K562 (cell line): ENCODE results near the gene ENPP5. TPM values are rescaled to one million over a fixed set of nuclear protein-coding genes. Genes with fewer than 3 reads are reported as not detected.

Experiments
- ATAC-seq: fragments of 200-7000 bp; cut with Tn5 transposase; 3 replicates; pipeline ENCODE4 v1.9.1; 2020; ENCODE audit warnings: moderate library complexity
- BruUV-seq: library from RNA; stranded (reverse); fragments of 400-500 nt; replicated peaks from 2 replicates; lab custom pipeline; 2021; lab: Mats Ljungman, UMichigan
- CTCF ChIA-PET: fragments of 300-600 bp; formaldehyde crosslinking; extraction: SDS; loops from one replicate; lab custom pipeline; 2021; ENCODE audit warnings: low intra/inter-chr PET ratio; lab: Yijun Ruan, JAX
- POLR2A ChIA-PET: fragments of 300-600, 350-650 bp; sonication (Branson Sonifier 250); formaldehyde crosslinking; extraction: SDS; loops from one replicate; lab custom pipeline; 2021; ENCODE audit warnings: antibody characterized with exemption, inconsistent platforms; lab: Yijun Ruan, JAX
- DNase-seq, 4 experiments: peaks; one replicate each; pipeline versions ENCODE4 v3.0.0 to v3.0.0-alpha.2; 2011 to 2018; ENCODE audit warnings: low spot score in 3 of 4, mixed read lengths in 3 of 4; ENCODE audit errors: extremely low read depth in 1 of 4
- FAIRE-seq: peaks from 2 replicates; lab custom pipeline; 2011; peaks lifted over from hg19 to GRCh38; lab: Jason Lieb, UNC
- H2AFZ ChIP-seq: 2 replicates; pipeline ENCODE4 v1.6.0; 2011; ENCODE audit warnings: low read depth, low read length, control low read depth, inconsistent platforms
- H3K27ac ChIP-seq: fragments of 200-600 bp; 3 replicates; pipeline ENCODE4 v1.8.0; 2011; ENCODE audit warnings: low read depth, mild to moderate bottlenecking, control low read depth, inconsistent platforms, low read length, moderate library complexity, mixed read lengths; ENCODE audit errors: extremely low read depth
- H3K27me3 ChIP-seq, 2 experiments: fragments of 300-600 bp in 1 of 2; 2 replicates in 1 of 2; 3 replicates in 1 of 2; pipeline versions ENCODE4 v1.6.0 to v1.8.0; 2011; ENCODE audit warnings: inconsistent platforms in 2 of 2, low read length in 2 of 2, mild to moderate bottlenecking in 1 of 2, mixed read lengths in 1 of 2, moderate library complexity in 1 of 2; ENCODE audit not compliant: control insufficient read depth in 2 of 2, insufficient read depth in 2 of 2
- H3K36me3 ChIP-seq: fragments of 300-600 bp; 3 replicates; pipeline ENCODE4 v1.8.0; 2011; ENCODE audit warnings: mild to moderate bottlenecking, low read length, inconsistent platforms; ENCODE audit not compliant: control insufficient read depth, insufficient read depth
- H3K4me1 ChIP-seq, 2 experiments: fragments of 200-600 bp in 1 of 2; replicated peaks in 1 of 2; 2 replicates in 1 of 2; 3 replicates in 1 of 2; pipeline versions ENCODE4 v1.5.1 to v1.8.0; 2011; ENCODE audit warnings: inconsistent platforms in 2 of 2, low read length in 2 of 2, mild to moderate bottlenecking in 1 of 2, mixed read lengths in 1 of 2, moderate library complexity in 1 of 2; ENCODE audit not compliant: control insufficient read depth in 2 of 2, insufficient read depth in 2 of 2
- H3K4me2 ChIP-seq: 2 replicates; pipeline ENCODE4 v1.6.1; 2011; ENCODE audit warnings: low read length, control low read depth, inconsistent platforms, mixed read lengths; ENCODE audit not compliant: insufficient read depth
- H3K4me3 ChIP-seq: fragments of 200-600 bp; sonication (generic), shearing (Covaris generic); 2 replicates; pipeline ENCODE4 v1.5.1; 2016; ENCODE audit warnings: control low read depth, inconsistent platforms
- H3K79me2 ChIP-seq: fragments of 200-600 bp; 3 replicates; pipeline ENCODE4 v1.8.0; 2011; ENCODE audit warnings: low read length, inconsistent platforms; ENCODE audit not compliant: control insufficient read depth, insufficient read depth
- H3K9ac ChIP-seq, 2 experiments: 2 replicates each; pipeline versions ENCODE4 v1.6.0 to v1.6.1; 2011; ENCODE audit warnings: low read depth in 2 of 2, low read length in 2 of 2, control low read depth in 1 of 2, inconsistent platforms in 1 of 2, mild to moderate bottlenecking in 1 of 2, mixed read lengths in 1 of 2; ENCODE audit not compliant: insufficient read depth in 1 of 2
- H3K9me1 ChIP-seq: one replicate; pipeline ENCODE4 v1.6.0; 2011; ENCODE audit warnings: inconsistent platforms, mild to moderate bottlenecking, low read length, moderate library complexity; ENCODE audit not compliant: control insufficient read depth, insufficient read depth
- H3K9me3 ChIP-seq: replicated peaks from 2 replicates; pipeline ENCODE4 v1.5.1; 2011; ENCODE audit warnings: low read depth, low read length, inconsistent platforms; ENCODE audit not compliant: control insufficient read depth, insufficient read depth
- H4K20me1 ChIP-seq: replicated peaks from 2 replicates; pipeline ENCODE4 v1.6.1; 2011; ENCODE audit warnings: low read length, inconsistent platforms, mixed read lengths; ENCODE audit not compliant: control insufficient read depth, insufficient read depth
- CTBP1 ChIP-seq: fragments of 450-650 bp; IDR thresholded peaks from 2 replicates; pipeline ENCODE4 v1.6.1; 2016; ENCODE audit warnings: borderline replicate concordance
- RBM17 ChIP-seq: fragments of 200-400 bp; formaldehyde crosslinking; IDR thresholded peaks from 2 replicates; pipeline ENCODE4 v1.6.1; 2017; ENCODE audit warnings: low read depth, mild to moderate bottlenecking, low read length, borderline replicate concordance
- RUNX1 ChIP-seq: sonication (generic); IDR thresholded peaks from 2 replicates; pipeline ENCODE4 v1.6.1; 2016; ENCODE audit warnings: antibody characterized with exemption, low read depth
- SREBF1 ChIP-seq: fragments of 150-350 bp; IDR thresholded peaks from 2 replicates; pipeline ENCODE4 v1.6.1; 2014; ENCODE audit warnings: antibody characterized with exemption, low read depth, low read length, borderline replicate concordance
- TARDBP ChIP-seq: fragments of 450-650 bp; IDR thresholded peaks from 2 replicates; pipeline ENCODE4 v1.6.1; 2016
- TEAD2 ChIP-seq: fragments of 450-650 bp; IDR thresholded peaks from 2 replicates; pipeline ENCODE4 v1.6.1; 2016; ENCODE audit warnings: missing genetic modification characterization, control low read depth, missing compliant biosample characterization
- TFAM ChIP-seq: fragments of 250-450 bp; sonication (Bioruptor Pico); conservative IDR thresholded peaks from 2 replicates; pipeline ENCODE4 v1.5.0; 2021; ENCODE audit warnings: mild to moderate bottlenecking, moderate library complexity
- ZBTB1 ChIP-seq: sonication (generic); formaldehyde crosslinking; IDR thresholded peaks from 2 replicates; pipeline ENCODE4 v1.8.1; 2023; ENCODE audit warnings: missing genetic modification reagents, low read depth, mild to moderate bottlenecking, borderline replicate concordance
- ZFP1 ChIP-seq: fragments of 450-650 bp; formaldehyde crosslinking; IDR thresholded peaks from 2 replicates; pipeline ENCODE4 v1.4.0; 2020; ENCODE audit warnings: mild to moderate bottlenecking, mixed read lengths
- ZNF212 ChIP-seq: fragments of 450-650 bp; formaldehyde crosslinking; IDR thresholded peaks from 2 replicates; pipeline ENCODE4 v1.4.0; 2020; ENCODE audit warnings: mild to moderate bottlenecking
- ZNF431 ChIP-seq: sonication (generic); formaldehyde crosslinking; IDR thresholded peaks from 2 replicates; pipeline ENCODE4 v1.8.0; 2022; ENCODE audit warnings: mild to moderate bottlenecking, missing genetic modification reagents
- ZNF444 ChIP-seq: fragments of 250-450 bp; sonication (Bioruptor Pico); IDR thresholded peaks from 2 replicates; pipeline ENCODE4 v1.4.0; 2020; ENCODE audit warnings: mild to moderate bottlenecking, moderate library complexity
- WGBS: fragments of 100-300 bp; shearing (Covaris generic); methylation state at CpG from one replicate; pipeline ENCODE4 v1.1.6; 2016; ENCODE audit warnings: low coverage, mixed read lengths; ENCODE audit not compliant: insufficient coverage; ENCODE audit errors: missing lambda C conversion rate; 5-methylcytosine and 5-hydroxymethylcytosine counted together
- in situ Hi-C: fragments of 300-500 bp; cut with MboI; formaldehyde crosslinking; loops from 4 replicates; pipeline ENCODE4 v1.15.0; 2018; ENCODE audit warnings: inconsistent platforms, mixed read lengths
- intact Hi-C: fragments of 100-400 bp; cut with micrococcal nuclease; formaldehyde crosslinking; loops from 2 replicates; pipeline ENCODE4 v1.14.2; 2022
- polyA plus RNA-seq, 8 experiments: library from polyadenylated mRNA; depleted of rRNA in 4 of 8; stranded (reverse) in 5 of 8; unstranded in 3 of 8; fragments of >200 nt; fragmentation: Nextera tagmentation in 2 of 8; fragmentation: Illumina TruSeq in 1 of 8; extraction: Ambion mirVana in 2 of 8; extraction: Trizol in 1 of 8; gene quantifications; 2 replicates each; pipeline versions ENCODE4 v1.2.1 to v1.2.3, GENCODE V29; 2011 to 2014; ENCODE audit warnings: inconsistent platforms in 1 of 8, missing spikeins in 1 of 8
- total RNA-seq, 7 experiments: library from RNA; depleted of rRNA in 6 of 7; stranded (reverse); fragments of >200 nt in 6 of 7; fragmentation: Illumina TruSeq in 2 of 7; extraction: Trizol in 2 of 7; gene quantifications; 2 replicates each; pipeline versions ENCODE4 v1.2.1 to v1.2.3, GENCODE V29; 2011 to 2021; ENCODE audit warnings: low replicate concordance in 1 of 7
- TF ChIP-seq, protein P1 (sequence below): IDR thresholded peaks from 3 replicates; pipeline ENCODE4 v1.6.1; 2011; ENCODE audit warnings: borderline replicate concordance, mild to moderate bottlenecking, moderate library complexity; ENCODE audit not compliant: insufficient read length; ENCODE audit errors: extremely low read depth
- TF ChIP-seq, protein P2 (sequence below): fragments of 450-650 bp; IDR thresholded peaks from 2 replicates; pipeline ENCODE4 v1.6.1; 2017; ENCODE audit warnings: antibody characterized with exemption

The ENPP5 gene
- total and polyA plus RNA-seq, 9 of the 15 experiments (the other 6 are each of a cell fraction or from before 2014, with no cell fraction given): not detected

DNA sequence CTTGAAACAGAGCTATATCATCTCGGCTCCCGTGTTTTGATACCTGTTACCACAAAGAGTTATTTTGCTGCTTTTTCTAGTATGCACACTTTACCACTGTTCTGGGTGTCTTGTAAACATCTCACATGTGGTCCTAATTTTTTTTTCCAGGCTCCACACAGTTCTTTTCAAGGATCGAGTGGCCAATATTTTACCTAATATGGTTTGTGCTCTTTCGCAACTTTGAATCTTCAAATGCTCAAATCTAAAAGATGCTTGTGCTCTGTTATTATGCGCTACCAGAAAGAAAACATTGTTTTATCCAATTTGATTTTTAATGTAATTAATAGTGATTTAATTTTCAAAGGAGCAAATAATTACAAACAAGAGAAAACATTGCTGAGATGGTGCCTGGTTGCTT is 10.7 kb downstream of the ENPP5 start:
- no peaks in the 10 kb centered on the region for H3K27me3 ChIP-seq
- H3K9me1 ChIP-seq: no peaks in the 10 kb centered on the region
- H3K4me3 ChIP-seq: no peak overlapping the region
- no peak overlapping the region for H3K27ac ChIP-seq
- no peak for ATAC-seq
- H3K4me2 ChIP-seq: no peak overlapping the region
- no peaks in the 10 kb centered on the region for H4K20me1 ChIP-seq
- intact Hi-C loops: no loop called here
- H3K4me1 ChIP-seq: no peaks in the 10 kb centered on the region
- BruUV-seq: no TSS peak
- POLR2A ChIA-PET: no interaction called here
- no peaks in the 10 kb centered on the region for H3K79me2 ChIP-seq
- no peaks in the 10 kb centered on the region for H3K9me3 ChIP-seq
- no peak for TF ChIP-seq ZBTB1 (CRISPR knock-in tag)
- TF ChIP-seq ZNF212 (CRISPR knock-in tag): no peak
- TF ChIP-seq TARDBP: no peak
- TF ChIP-seq RUNX1: no peak
- TF ChIP-seq RBM17: no peak
- TF ChIP-seq TEAD2 (tag): no peak
- TF ChIP-seq ZNF444 (CRISPR knock-in tag): no peak
- TF ChIP-seq SREBF1: no peak
- TF ChIP-seq CTBP1: no peak
- TF ChIP-seq, protein P1, sequence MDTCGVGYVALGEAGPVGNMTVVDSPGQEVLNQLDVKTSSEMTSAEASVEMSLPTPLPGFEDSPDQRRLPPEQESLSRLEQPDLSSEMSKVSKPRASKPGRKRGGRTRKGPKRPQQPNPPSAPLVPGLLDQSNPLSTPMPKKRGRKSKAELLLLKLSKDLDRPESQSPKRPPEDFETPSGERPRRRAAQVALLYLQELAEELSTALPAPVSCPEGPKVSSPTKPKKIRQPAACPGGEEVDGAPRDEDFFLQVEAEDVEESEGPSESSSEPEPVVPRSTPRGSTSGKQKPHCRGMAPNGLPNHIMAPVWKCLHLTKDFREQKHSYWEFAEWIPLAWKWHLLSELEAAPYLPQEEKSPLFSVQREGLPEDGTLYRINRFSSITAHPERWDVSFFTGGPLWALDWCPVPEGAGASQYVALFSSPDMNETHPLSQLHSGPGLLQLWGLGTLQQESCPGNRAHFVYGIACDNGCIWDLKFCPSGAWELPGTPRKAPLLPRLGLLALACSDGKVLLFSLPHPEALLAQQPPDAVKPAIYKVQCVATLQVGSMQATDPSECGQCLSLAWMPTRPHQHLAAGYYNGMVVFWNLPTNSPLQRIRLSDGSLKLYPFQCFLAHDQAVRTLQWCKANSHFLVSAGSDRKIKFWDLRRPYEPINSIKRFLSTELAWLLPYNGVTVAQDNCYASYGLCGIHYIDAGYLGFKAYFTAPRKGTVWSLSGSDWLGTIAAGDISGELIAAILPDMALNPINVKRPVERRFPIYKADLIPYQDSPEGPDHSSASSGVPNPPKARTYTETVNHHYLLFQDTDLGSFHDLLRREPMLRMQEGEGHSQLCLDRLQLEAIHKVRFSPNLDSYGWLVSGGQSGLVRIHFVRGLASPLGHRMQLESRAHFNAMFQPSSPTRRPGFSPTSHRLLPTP: no peak
- TF ChIP-seq ZNF431 (CRISPR knock-in tag): no peak
- TF ChIP-seq ZFP1: no peak
- TF ChIP-seq, protein P2, sequence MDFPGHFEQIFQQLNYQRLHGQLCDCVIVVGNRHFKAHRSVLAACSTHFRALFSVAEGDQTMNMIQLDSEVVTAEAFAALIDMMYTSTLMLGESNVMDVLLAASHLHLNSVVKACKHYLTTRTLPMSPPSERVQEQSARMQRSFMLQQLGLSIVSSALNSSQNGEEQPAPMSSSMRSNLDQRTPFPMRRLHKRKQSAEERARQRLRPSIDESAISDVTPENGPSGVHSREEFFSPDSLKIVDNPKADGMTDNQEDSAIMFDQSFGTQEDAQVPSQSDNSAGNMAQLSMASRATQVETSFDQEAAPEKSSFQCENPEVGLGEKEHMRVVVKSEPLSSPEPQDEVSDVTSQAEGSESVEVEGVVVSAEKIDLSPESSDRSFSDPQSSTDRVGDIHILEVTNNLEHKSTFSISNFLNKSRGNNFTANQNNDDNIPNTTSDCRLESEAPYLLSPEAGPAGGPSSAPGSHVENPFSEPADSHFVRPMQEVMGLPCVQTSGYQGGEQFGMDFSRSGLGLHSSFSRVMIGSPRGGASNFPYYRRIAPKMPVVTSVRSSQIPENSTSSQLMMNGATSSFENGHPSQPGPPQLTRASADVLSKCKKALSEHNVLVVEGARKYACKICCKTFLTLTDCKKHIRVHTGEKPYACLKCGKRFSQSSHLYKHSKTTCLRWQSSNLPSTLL: no peak
- TF ChIP-seq TFAM (CRISPR knock-in tag): no peak
- TF ChIP-seq, all 486 proteins: peak for 0
- in situ Hi-C loops: no loop called here
- CTCF ChIA-PET: no interaction called here
- no peak for DNase-seq
- no peak for FAIRE-seq
- Histone ChIP-seq H2AFZ (no peak overlapping the region), H3K9ac (no peak overlapping the region), H3K36me3 (no peaks in the 10 kb centered on the region)
- 0% methylated on average over 5 of the region's 5 CpGs for WGBS
